IgD-negative memory B cell (primary cell): ENCODE data around the gene MCM10. TPM values are rescaled to one million over a fixed set of nuclear protein-coding genes. Genes with fewer than 3 reads are reported as not detected.
A peak's percentile ranks its signal among the peaks of the same experiment; 100 is the strongest.

Source experiments
- H3K27ac Mint-ChIP-seq, 3 donors: one replicate each; pipeline ENCODE4 v1.8.0; 2020 to 2022; ENCODE audit warnings: mild to moderate bottlenecking in 3 of 3, mixed read lengths in 3 of 3, moderate library complexity in 1 of 3
- H3K27me3 Mint-ChIP-seq: one replicate; pipeline ENCODE4 v1.8.0; 2021; ENCODE audit warnings: mixed read lengths
- H3K36me3 Mint-ChIP-seq: one replicate; pipeline ENCODE4 v1.8.0; 2020; ENCODE audit warnings: mild to moderate bottlenecking, mixed read lengths
- H3K4me1 Mint-ChIP-seq, 3 donors: one replicate each; pipeline ENCODE4 v1.8.0; 2020 to 2022; ENCODE audit warnings: mixed read lengths in 3 of 3, mild to moderate bottlenecking in 1 of 3
- H3K4me3 Mint-ChIP-seq, 4 donors: one replicate each; pipeline ENCODE4 v1.8.0; 2020 to 2022; ENCODE audit warnings: mild to moderate bottlenecking in 4 of 4, mixed read lengths in 4 of 4, moderate library complexity in 3 of 4
- H3K9me3 Mint-ChIP-seq, 3 donors: one replicate each; pipeline ENCODE4 v1.8.0; 2020 to 2021; ENCODE audit warnings: mixed read lengths in 3 of 3, mild to moderate bottlenecking in 1 of 3
- polyA plus RNA-seq: library from polyadenylated mRNA; unstranded; fragments of 300-500 nt; fragmentation: Illumina TruSeq; gene quantifications from one replicate; pipeline ENCODE4 v1.2.3, GENCODE V29; 2021

Gene MCM10
- not detected for polyA plus RNA-seq

DNA sequence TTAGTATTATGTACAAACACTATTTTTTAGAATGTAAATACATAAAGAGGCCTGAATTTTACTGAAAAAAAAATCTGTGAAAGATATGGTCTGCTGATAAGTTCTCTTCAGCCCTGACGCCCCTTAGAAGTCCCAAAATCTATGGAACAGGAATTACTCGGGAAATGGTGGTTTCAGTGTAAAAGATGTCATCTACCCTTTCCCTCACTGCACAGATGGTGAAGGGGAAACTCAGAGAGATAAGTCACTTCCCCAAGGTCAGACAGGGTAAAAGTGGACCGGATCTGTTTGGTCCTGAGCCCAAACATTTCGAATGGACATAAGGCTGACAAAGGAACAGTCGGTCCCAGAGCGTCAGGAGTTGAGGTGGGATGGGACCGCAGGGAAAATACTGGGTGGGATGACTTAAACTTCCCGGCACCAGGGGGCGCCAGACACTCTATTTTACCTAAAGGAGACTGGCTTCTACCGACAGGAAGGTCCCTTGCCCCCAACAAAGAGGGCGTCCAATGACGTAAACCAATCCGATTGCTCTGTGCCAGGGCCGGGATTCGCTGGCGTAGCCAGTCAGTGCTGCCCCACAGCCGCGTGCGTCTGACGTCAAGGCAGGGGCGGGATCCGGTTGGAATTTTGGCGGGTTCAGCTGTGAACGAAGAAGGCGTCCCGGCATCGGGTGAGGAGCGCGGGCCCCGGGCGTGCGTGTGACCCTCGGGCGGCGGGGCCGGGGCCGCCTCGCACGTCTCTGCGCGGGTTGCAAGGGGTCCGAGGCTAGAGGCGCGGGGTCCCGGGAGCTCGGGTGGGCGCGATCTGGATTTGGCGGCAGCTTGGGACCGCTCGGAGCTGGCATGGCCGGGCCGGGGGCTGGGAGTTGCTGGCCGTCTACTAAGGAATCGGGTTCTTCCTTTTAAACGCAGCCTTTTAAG is at the start of gene MCM10:
MCM10 (plus strand) TSS at position 625 of the 923 bp plus-strand sequence. CDS start 2,645 bp downstream, outside the sequence.
- peaks cover 14% of the 10 kb centered on the region in 3 donors for H3K4me1 Mint-ChIP-seq
- peak within 1 kb of the TSS; percentile 81 to 98 (median 89) for H3K4me3 Mint-ChIP-seq
- peaks cover 2% of the 10 kb centered on the region for H3K27me3 Mint-ChIP-seq
- peak within 1 kb of the TSS; percentile 24 to 82 (median 30) for H3K27ac Mint-ChIP-seq
- H3K36me3 Mint-ChIP-seq = no peaks in the 10 kb centered on the region
- no peaks in the 10 kb centered on the region for H3K9me3 Mint-ChIP-seq

DNA sequence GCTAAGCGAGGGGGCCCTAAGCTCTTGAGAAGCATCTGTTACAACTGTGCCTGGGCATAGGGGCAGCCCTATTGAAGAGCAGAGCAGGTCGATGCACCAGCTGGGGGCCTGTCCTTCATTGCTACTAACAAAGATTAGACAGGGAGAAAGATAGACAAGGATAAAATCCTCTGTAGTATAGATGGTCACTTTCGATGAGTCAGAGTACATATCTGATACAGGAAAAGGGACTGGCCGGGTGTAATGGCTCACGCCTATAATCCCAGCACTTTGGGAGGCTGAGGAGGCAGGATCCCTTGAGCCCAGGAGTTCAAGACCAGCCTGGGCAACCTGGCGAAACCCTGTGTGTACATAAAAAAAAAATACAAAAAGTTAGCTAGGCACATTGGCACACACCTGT is 47.8 kb upstream of the MCM10 start:
- no peak overlapping the region for H3K4me3 Mint-ChIP-seq
- no peak overlapping the region for H3K27ac Mint-ChIP-seq
- H3K36me3 Mint-ChIP-seq = peaks cover 6% of the 10 kb centered on the region
- H3K27me3 Mint-ChIP-seq = no peaks in the 10 kb centered on the region
- no peaks in the 10 kb centered on the region for H3K9me3 Mint-ChIP-seq
- peaks cover 15 to 19% (median 17%) of the 10 kb centered on the region in 3 donors for H3K4me1 Mint-ChIP-seq

DNA sequence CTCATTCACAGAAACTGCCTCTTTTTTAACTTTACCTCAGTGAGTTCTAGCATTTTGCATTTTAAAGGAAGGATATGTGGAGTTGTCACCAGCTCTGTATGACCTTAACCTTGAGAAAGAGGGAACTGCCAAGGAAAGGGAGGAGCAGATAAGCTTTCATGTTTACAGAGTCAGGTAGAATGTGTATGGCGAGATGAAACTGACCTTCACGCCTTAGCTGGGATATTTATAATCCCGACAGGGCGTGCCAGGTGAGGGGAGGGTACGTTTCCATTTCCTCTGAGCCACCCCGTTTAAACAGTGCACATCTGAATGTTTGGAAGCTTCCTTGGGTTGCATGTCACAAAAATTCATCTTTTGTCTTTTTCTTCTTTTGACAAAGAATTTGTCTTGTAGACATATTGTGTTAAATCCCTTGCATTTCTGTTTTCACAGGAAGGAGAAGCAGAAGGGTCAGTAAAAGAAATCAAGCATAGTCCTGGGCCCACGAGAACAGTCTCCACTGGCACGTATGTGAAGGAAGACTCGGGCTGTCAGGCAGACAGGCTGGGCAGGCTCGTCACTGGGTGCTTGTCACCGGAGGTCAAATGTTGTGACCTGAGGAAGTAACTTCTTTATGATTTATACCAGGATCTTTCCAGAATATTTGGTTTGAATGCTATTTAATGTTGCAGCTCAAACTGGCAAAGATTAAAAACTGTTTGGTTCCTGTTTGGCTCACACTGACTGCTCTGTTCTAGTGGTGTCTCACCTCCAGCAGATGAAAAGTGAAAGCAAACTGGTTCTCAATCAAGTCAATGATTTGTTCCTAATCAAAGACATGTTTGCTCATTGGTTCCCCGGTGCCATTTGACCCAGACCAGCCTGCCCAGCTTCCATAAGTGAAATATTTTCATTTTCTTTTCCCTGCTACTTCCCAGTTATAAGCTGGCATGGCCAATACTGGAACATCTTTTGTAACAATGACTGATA is 45.2 kb upstream of the MCM10 start:
- no peaks in the 10 kb centered on the region for H3K9me3 Mint-ChIP-seq
- H3K27ac Mint-ChIP-seq = peak overlapping the region in 2 of 3 donors; percentile 47 to 53
- H3K36me3 Mint-ChIP-seq = peaks cover 8% of the 10 kb centered on the region
- H3K4me1 Mint-ChIP-seq = peaks cover 11 to 23% (median 18%) of the 10 kb centered on the region in 3 donors
- peak overlapping the region in 3 of 4 donors; percentile 35 to 63 (median 37) for H3K4me3 Mint-ChIP-seq
- H3K27me3 Mint-ChIP-seq = no peaks in the 10 kb centered on the region

DNA sequence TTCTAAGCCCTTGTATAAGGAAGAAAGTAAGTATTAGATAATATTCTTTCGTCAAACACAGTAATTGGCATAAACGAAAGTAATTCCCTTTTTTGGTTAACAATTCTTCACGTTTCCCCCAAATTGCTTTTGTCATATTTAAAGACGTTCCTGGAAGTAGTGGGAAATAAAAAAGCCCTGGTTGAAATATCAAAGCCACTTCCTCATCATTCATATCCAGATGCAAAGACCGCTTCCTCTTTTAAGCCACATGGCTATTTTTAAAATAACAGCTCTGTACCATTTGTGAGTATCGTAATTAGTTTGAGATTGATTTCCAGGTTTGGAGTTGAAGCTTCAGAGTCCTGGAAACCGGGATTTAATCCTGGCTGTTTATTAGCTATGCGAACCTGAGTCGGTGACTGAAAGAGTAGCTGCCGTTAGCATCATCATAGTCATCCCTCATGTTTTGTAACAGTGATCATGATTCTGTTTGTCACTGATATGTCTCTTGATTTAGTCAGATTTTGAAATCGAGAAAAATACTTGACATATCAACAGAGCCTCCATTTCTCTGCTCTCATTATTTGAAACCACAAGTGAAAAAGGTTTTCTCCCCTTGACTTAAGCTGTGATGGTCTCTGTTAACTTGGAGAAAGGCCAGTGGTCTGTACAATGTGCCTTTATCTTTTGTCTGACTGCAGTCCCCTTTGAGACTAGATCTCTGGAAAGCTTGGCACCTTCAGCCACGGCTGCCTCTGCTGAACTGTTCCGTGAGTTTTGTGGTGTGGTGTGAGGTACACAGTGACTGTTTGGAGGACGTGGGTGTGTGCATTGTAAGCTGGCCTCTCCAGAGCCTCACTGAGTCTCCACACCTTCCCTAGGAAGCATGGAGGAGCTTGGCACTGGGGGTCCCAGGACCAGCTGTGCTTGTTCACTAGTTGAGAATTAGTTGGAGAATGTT is 43.2 kb upstream of the MCM10 start:
- Mint-ChIP-seq H3K36me3 (peaks cover 13% of the 10 kb centered on the region), H3K27ac (peak overlapping the region in 2 of 3 donors; percentile 52 to 65), H3K9me3 (no peaks in the 10 kb centered on the region), H3K27me3 (no peaks in the 10 kb centered on the region), H3K4me3 (peak overlapping the region in 3 of 4 donors; percentile 42 to 77 (median 74)), H3K4me1 (peaks cover 11 to 23% (median 18%) of the 10 kb centered on the region in 3 donors)

DNA sequence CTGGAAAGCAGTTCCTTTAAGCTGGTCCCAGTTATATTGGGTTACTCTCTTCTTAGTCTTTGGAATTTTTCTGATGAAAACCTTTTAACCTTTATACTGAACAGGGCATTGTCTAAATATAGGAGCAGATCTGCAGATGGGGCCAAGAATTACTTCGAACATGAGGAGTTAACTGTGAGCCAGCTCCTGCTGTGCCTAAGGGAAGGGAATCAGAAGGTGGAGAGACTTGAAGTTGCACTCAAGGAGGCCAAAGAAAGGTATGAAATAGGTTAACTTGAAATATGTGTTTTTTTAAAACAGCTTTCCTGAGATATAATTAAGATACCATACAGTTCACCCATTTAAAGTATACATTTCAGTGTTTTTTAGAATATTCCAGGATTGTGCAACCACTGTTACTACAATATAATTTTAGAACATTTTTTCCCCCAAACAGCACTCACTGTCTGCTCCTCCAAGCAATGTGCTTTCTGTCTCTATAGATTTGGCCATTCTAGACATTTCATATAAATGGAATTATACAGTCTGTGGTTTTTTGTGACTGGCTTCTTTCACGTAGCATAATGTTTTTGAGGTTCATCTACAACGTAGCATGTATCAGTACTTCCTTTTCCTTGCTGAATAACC is 42.5 kb upstream of the MCM10 start:
- Mint-ChIP-seq H3K4me3 (no peak overlapping the region), H3K4me1 (peaks cover 11 to 23% (median 18%) of the 10 kb centered on the region in 3 donors), H3K9me3 (no peaks in the 10 kb centered on the region), H3K36me3 (peaks cover 13% of the 10 kb centered on the region), H3K27ac (no peak overlapping the region), H3K27me3 (no peaks in the 10 kb centered on the region)

DNA sequence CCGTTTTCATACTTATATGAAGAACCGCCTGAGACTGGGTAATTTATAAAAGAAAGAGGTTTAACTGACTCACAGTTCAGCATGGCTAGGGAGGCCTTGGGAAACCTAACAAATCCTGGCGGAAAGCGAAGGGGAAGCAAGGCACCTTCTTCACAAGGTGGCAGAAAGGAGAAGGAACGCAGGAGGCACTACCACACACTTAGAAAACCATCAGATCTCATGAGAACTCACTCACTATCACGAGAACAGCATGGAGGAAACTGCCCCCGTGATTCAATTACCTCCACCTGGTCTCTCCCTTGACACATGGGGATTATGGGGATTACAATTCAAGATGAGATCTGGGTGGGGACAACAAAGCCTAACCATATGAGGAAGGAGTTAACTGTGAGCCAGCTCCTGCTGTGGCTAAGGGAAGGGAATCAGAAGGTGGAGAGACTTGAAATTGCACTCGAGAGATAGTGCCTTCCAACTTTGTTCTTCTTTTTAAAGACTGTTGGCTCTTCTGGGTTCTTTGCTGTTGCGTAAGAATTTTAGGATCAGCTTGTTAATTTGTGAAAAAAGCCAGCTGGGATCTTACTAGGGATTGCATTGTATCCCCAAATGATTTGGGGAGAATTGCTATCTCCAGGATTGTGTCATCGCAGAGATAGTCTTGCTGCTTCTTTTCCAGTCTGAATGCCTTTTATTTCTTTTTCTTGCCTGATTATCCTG is 40.4 kb upstream of the MCM10 start:
- Mint-ChIP-seq H3K4me3 (no peak overlapping the region), H3K9me3 (no peaks in the 10 kb centered on the region), H3K36me3 (peaks cover 18% of the 10 kb centered on the region), H3K4me1 (peaks cover 11 to 19% (median 18%) of the 10 kb centered on the region in 3 donors), H3K27ac (no peak overlapping the region), H3K27me3 (no peaks in the 10 kb centered on the region)

DNA sequence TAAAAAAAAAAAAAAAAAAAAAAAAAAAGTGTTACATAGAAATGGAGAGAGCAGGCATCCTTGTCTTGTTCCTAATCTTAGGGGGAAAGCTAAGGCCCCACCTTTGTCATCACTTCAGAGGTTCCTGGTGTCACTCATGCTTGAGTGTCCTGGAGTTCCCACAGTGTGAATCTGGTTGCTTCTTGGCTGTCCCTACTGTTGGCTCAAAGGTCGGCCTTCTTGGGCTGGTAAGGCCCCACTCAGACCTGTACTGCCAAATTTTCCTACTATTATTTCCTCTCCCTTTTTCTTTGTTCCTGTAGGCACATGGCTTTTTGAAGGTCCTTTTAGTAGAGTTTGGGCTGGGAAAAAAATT is 39.9 kb upstream of the MCM10 start:
- no peak overlapping the region for H3K27ac Mint-ChIP-seq

DNA sequence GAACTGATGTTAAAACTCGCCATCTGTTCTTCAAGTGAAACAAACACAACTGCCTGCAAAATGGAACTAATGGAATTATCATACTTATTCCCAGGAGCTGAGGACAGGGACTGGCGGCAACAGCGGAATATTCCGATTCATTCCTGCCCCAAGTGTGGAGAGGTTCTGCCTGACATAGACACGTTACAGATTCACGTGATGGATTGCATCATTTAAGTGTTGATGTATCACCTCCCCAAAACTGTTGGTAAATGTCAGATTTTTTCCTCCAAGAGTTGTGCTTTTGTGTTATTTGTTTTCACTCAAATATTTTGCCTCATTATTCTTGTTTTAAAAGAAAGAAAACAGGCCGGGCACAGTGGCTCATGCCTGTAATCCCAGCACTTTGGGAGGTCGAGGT is 24.7 kb upstream of the MCM10 start:
- no peaks in the 10 kb centered on the region for H3K9me3 Mint-ChIP-seq

More for the DNA sequence above, 39.9 kb upstream of the MCM10 start:
- no peak overlapping the region for H3K4me3 Mint-ChIP-seq
- no peaks in the 10 kb centered on the region for H3K9me3 Mint-ChIP-seq
- no peaks in the 10 kb centered on the region for H3K27me3 Mint-ChIP-seq
- peaks cover 18% of the 10 kb centered on the region for H3K36me3 Mint-ChIP-seq
- H3K4me1 Mint-ChIP-seq = peaks cover 11 to 15% (median 15%) of the 10 kb centered on the region in 3 donors

DNA sequence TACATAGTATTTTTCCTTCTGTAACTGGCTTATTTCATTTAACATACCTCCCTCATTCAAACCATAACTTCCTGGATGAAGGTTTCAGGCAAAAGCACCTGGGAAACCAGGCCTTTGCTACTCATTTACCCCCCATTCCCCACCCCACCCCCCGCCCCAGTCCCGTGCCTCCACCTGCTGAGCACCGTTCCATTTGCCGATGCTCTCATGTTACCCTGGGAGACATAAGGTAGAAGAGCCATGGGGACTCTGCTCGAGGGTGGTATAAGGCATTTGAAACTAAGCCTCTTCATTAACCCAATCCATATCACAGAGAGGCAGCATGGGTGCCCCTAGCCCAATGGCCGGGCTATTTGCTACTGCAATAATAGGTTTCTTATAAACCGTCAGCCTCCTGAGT is 22.2 kb upstream of the MCM10 start:
- H3K27me3 Mint-ChIP-seq = no peaks in the 10 kb centered on the region
- H3K4me1 Mint-ChIP-seq = no peaks in the 10 kb centered on the region
- H3K4me3 Mint-ChIP-seq = no peak overlapping the region
- H3K27ac Mint-ChIP-seq = no peak overlapping the region
- peaks cover 0 to under 1% (median 0%) of the 10 kb centered on the region in 3 donors for H3K9me3 Mint-ChIP-seq
- H3K36me3 Mint-ChIP-seq = peaks cover 21% of the 10 kb centered on the region

More for the DNA sequence above, 24.7 kb upstream of the MCM10 start:
- no peak overlapping the region for H3K27ac Mint-ChIP-seq
- no peaks in the 10 kb centered on the region for H3K27me3 Mint-ChIP-seq
- no peaks in the 10 kb centered on the region for H3K4me1 Mint-ChIP-seq
- peaks cover 24% of the 10 kb centered on the region for H3K36me3 Mint-ChIP-seq
- no peak overlapping the region for H3K4me3 Mint-ChIP-seq

DNA sequence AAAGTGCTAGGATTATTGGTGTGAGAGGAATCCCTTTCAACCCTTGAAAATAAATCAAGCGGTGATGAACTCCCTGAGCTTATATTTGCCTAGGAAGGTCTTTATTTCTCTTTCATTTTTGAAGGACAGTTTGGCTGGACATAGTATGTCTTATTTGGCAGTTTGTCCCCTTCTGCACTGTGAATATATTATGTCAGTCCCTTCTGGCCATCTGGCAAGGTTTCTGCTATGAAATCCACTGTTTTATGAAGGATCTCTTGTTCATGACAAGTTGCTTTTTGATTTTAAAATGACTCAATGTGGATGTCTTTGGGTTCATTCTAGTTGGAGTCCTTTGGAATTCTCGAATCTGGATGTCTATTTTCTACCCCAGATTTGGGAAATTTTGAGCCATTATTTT is 21.7 kb upstream of the MCM10 start:
- Mint-ChIP-seq H3K4me3 (no peak overlapping the region), H3K27me3 (no peaks in the 10 kb centered on the region), H3K4me1 (no peaks in the 10 kb centered on the region), H3K36me3 (peaks cover 22% of the 10 kb centered on the region), H3K9me3 (peaks cover 0 to 6% (median 3%) of the 10 kb centered on the region in 3 donors), H3K27ac (no peak overlapping the region)

DNA sequence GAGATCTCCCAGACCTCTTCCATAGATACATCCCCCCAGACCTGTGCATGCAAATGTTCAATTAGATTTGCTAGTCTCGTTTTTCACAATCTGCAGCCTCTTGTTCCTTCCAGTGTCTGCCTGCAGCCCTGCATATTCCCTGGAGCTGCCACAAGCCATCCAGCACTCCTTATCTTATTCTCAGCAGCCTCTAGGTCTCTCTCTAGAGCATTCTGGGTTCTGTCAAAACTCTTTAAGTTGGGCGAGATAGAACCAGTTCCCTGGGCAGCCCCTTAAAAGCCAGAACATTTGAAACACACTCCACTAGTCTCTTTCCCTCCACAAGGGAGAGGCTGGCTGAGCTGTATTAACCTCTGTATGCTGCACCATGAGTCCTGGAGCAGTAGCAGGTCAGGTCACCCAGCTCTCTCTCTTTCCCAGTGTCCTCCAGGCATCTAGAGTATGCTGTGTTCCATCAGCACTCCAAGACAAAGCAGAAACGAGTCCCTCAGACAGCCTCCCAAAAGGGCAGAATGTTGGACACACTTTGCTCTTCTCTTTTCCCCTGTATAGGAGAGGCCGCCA is 20.6 kb upstream of the MCM10 start:
- peak overlapping the region in 1 of 3 donors; percentile 48 for H3K27ac Mint-ChIP-seq
- peaks cover 21% of the 10 kb centered on the region for H3K36me3 Mint-ChIP-seq
- no peaks in the 10 kb centered on the region for H3K4me1 Mint-ChIP-seq
- H3K4me3 Mint-ChIP-seq = no peak overlapping the region
- no peaks in the 10 kb centered on the region for H3K27me3 Mint-ChIP-seq
- H3K9me3 Mint-ChIP-seq = peaks cover 3 to 13% (median 3%) of the 10 kb centered on the region in 3 donors

DNA sequence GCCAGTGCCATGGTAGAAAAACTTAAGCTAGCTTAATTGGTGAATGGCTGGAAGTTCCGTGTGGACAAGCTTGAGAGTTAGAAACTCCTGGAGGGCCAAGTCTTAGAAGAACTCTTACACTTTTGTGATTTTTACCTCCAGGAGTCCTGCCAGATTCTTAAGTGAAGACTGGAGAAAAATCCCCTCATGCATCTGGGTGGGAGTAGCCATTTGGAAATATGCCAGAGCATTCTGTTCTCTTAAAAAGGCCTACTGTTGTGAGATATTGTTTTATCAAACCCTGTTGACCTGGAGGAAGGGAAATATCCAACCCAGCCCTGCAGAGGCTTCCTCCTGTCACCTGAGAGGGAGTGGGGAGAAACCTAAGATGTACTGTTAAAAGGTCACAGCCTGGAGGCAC is 17.6 kb upstream of the MCM10 start:
- H3K4me1 Mint-ChIP-seq = no peaks in the 10 kb centered on the region
- no peaks in the 10 kb centered on the region for H3K27me3 Mint-ChIP-seq
- H3K4me3 Mint-ChIP-seq = no peak overlapping the region
- H3K27ac Mint-ChIP-seq = no peak overlapping the region
- H3K36me3 Mint-ChIP-seq = peaks cover 20% of the 10 kb centered on the region
- peaks cover 4 to 20% (median 4%) of the 10 kb centered on the region in 3 donors for H3K9me3 Mint-ChIP-seq

DNA sequence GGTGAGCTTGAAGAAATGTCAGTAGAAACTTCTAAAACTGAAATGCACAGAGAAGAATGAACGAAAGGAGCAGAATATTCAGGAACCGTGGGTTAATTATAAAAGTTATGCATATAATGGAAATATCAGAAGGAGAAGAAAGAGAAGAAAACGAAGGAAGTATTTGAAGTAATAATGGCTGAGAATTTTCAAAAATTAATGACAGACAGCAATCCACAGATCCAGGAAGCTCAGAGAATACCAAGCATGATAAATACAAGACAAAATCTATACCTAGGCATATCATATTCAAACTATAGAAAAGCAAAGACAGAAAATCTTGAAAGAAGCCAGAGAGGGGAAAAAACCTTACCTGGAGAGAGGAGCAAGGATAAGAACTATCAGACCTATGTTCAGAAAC is 16.5 kb upstream of the MCM10 start:
- Mint-ChIP-seq H3K9me3 (peaks cover 4 to 20% (median 4%) of the 10 kb centered on the region in 3 donors), H3K4me1 (no peaks in the 10 kb centered on the region), H3K4me3 (peak overlapping the region in 1 of 4 donors; percentile 19), H3K27me3 (no peaks in the 10 kb centered on the region), H3K27ac (no peak overlapping the region), H3K36me3 (peaks cover 17% of the 10 kb centered on the region)
